NCI-H345 treated with DMSO at 0.1 percent for 48 hours (cell line): Measurements from ENCODE around the gene ZDHHC1.

ENCODE experiments used
- DNase-seq: peaks from one replicate; lab custom pipeline; 2025; ENCODE audit not compliant: unreplicated experiment; lab: John Stamatoyannopoulos, UW

Gene ZDHHC1

GRCh38 chr16:67413978-67414911 lies 2.0 kb downstream of the ZDHHC1 start:
- DNase-seq = no peak

- DNase-seq = no peak
Observed at GRCh38 chr16:67412294-67412693, 4.0 kb downstream of the ZDHHC1 start.

GRCh38 chr16:67411339-67411738 lies 4.9 kb downstream of the ZDHHC1 start:
- no peak for DNase-seq

- DNase-seq = no peak
Observed at GRCh38 chr16:67409631-67410030, 6.6 kb downstream of the ZDHHC1 start.

- DNase-seq = no peak
Observed at GRCh38 chr16:67407788-67408452, 8.4 kb downstream of the ZDHHC1 start.

- DNase-seq = no peak
Observed at GRCh38 chr16:67407176-67407787, 9.0 kb downstream of the ZDHHC1 start.

GRCh38 chr16:67406111-67406971 lies 9.9 kb downstream of the ZDHHC1 start:
- no peak for DNase-seq

- DNase-seq = no peak
Observed at GRCh38 chr16:67405336-67405735, 10.9 kb downstream of the ZDHHC1 start.

- DNase-seq = no peak
Observed at GRCh38 chr16:67404740-67405226, 11.5 kb downstream of the ZDHHC1 start.

GRCh38 chr16:67403976-67404555 lies 12.2 kb downstream of the ZDHHC1 start:
- no peak for DNase-seq

- no peak for DNase-seq
Observed at GRCh38 chr16:67400901-67401300, 15.4 kb downstream of the ZDHHC1 start.

- peak; percentile 66 for DNase-seq
Observed at GRCh38 chr16:67399749-67400704, 16.2 kb downstream of the ZDHHC1 start.

- no peak for DNase-seq
Observed at GRCh38 chr16:67399218-67399733, 17.0 kb downstream of the ZDHHC1 start.

- DNase-seq = no peak
Observed at GRCh38 chr16:67398546-67399217, 17.6 kb downstream of the ZDHHC1 start.

- DNase-seq = no peak
Observed at GRCh38 chr16:67397812-67398545, 18.3 kb downstream of the ZDHHC1 start.

GRCh38 chr16:67397036-67397801 lies 19.1 kb downstream of the ZDHHC1 start:
- no peak for DNase-seq
